H9 (cell line): Measurements from ENCODE around the gene PTPN7. TPM values are rescaled to one million over a fixed set of nuclear protein-coding genes. Genes with fewer than 3 reads are reported as not detected.

Source experiments
- DNase-seq: peaks from one replicate; pipeline ENCODE4 v3.0.0-alpha.2; 2017
- H2AFZ ChIP-seq: one replicate; pipeline ENCODE4 v1.6.1; 2013; ENCODE audit warnings: mild to moderate bottlenecking, low read length, control low read depth, moderate library complexity
- H2AK5ac ChIP-seq: 2 replicates; pipeline ENCODE4 v1.6.1; 2013; ENCODE audit warnings: low read length, control low read depth, mixed read lengths; ENCODE audit not compliant: insufficient read length
- H2BK120ac ChIP-seq: one replicate; pipeline ENCODE4 v1.6.1; 2013; ENCODE audit warnings: low read depth, mild to moderate bottlenecking, low read length, control low read depth, inconsistent platforms; ENCODE audit not compliant: poor library complexity, severe bottlenecking
- H2BK12ac ChIP-seq: 2 replicates; pipeline ENCODE4 v1.6.1; 2013; ENCODE audit warnings: low read length, control low read depth, mixed read lengths, low read depth; ENCODE audit not compliant: insufficient read length
- H2BK15ac ChIP-seq: 2 replicates; pipeline ENCODE4 v1.6.1; 2013; ENCODE audit warnings: low read depth, low read length, control low read depth
- H2BK20ac ChIP-seq: one replicate; pipeline ENCODE4 v1.6.1; 2013; ENCODE audit warnings: low read depth, mild to moderate bottlenecking, low read length, control low read depth, inconsistent platforms; ENCODE audit not compliant: poor library complexity, severe bottlenecking
- H2BK5ac ChIP-seq: 2 replicates; pipeline ENCODE4 v1.6.1; 2013; ENCODE audit warnings: low read length, control low read depth, mixed read lengths; ENCODE audit not compliant: insufficient read length
- H3K14ac ChIP-seq: 2 replicates; pipeline ENCODE4 v1.6.1; 2013; ENCODE audit warnings: low read length, control low read depth; ENCODE audit not compliant: insufficient read depth
- H3K18ac ChIP-seq: 2 replicates; pipeline ENCODE4 v1.6.1; 2013; ENCODE audit warnings: low read depth, mild to moderate bottlenecking, mixed read lengths, low read length, control low read depth; ENCODE audit not compliant: insufficient read length
- H3K23ac ChIP-seq: 2 replicates; pipeline ENCODE4 v1.6.1; 2013; ENCODE audit warnings: low read length, control low read depth, mixed read lengths, low read depth; ENCODE audit not compliant: insufficient read length
- H3K23me2 ChIP-seq: 2 replicates; pipeline ENCODE4 v1.6.1; 2013; ENCODE audit warnings: low read depth, mild to moderate bottlenecking, mixed read lengths, low read length, control low read depth; ENCODE audit not compliant: insufficient read length, poor library complexity, severe bottlenecking
- H3K27ac ChIP-seq: 2 replicates; pipeline ENCODE4 v1.5.1; 2013; ENCODE audit warnings: low read length, control low read depth, mixed read lengths, low read depth; ENCODE audit not compliant: insufficient read length
- H3K27me3 ChIP-seq: 2 replicates; pipeline ENCODE4 v1.6.1; 2013; ENCODE audit warnings: low read length, control low read depth, inconsistent platforms; ENCODE audit not compliant: insufficient read depth
- H3K4ac ChIP-seq: 2 replicates; pipeline ENCODE4 v1.6.1; 2013; ENCODE audit warnings: low read depth, mild to moderate bottlenecking, control low read depth, inconsistent platforms, low read length, moderate library complexity
- H3K4me1 ChIP-seq: 2 replicates; pipeline ENCODE4 v1.6.1; 2013; ENCODE audit warnings: low read length, control low read depth, inconsistent platforms; ENCODE audit not compliant: insufficient read depth
- H3K4me2 ChIP-seq: 2 replicates; pipeline ENCODE4 v1.6.1; 2013; ENCODE audit warnings: low read length, control low read depth, mixed read lengths; ENCODE audit not compliant: insufficient read length, insufficient read depth
- H3K56ac ChIP-seq: 2 replicates; pipeline ENCODE4 v1.6.1; 2013; ENCODE audit warnings: low read depth, mild to moderate bottlenecking, mixed read lengths, low read length, control low read depth; ENCODE audit not compliant: insufficient read length
- H3K79me1 ChIP-seq: 2 replicates; pipeline ENCODE4 v1.6.1; 2013; ENCODE audit warnings: low read depth, mild to moderate bottlenecking, moderate library complexity, low read length, control low read depth, inconsistent platforms; ENCODE audit not compliant: insufficient read depth, poor library complexity, severe bottlenecking
- H3K79me2 ChIP-seq: 2 replicates; pipeline ENCODE4 v1.6.1; 2013; ENCODE audit warnings: low read length, control low read depth, inconsistent platforms; ENCODE audit not compliant: insufficient read depth
- H3K9ac ChIP-seq: 2 replicates; pipeline ENCODE4 v1.6.1; 2013; ENCODE audit warnings: low read length, control low read depth, mixed read lengths; ENCODE audit not compliant: insufficient read length; ENCODE audit errors: extremely low read depth
- H3K9me3 ChIP-seq: one replicate; pipeline ENCODE4 v1.6.1; 2013; ENCODE audit warnings: low read depth, low read length, inconsistent platforms; ENCODE audit not compliant: control insufficient read depth
- H3T11ph ChIP-seq: one replicate; pipeline ENCODE4 v1.6.1; 2013; ENCODE audit warnings: mild to moderate bottlenecking, low read length, control low read depth, inconsistent platforms
- H4K20me1 ChIP-seq: one replicate; pipeline ENCODE4 v1.6.1; 2013; ENCODE audit not compliant: control insufficient read depth, insufficient read length, insufficient read depth
- H4K5ac ChIP-seq: 2 replicates; pipeline ENCODE4 v1.6.1; 2013; ENCODE audit warnings: low read depth, mild to moderate bottlenecking, mixed read lengths, low read length, control low read depth; ENCODE audit not compliant: insufficient read length
- H4K8ac ChIP-seq: replicated peaks from 2 replicates; pipeline ENCODE4 v1.6.1; 2013; ENCODE audit warnings: low read length, control low read depth, mixed read lengths, low read depth; ENCODE audit not compliant: insufficient read length
- H4K91ac ChIP-seq: 2 replicates; pipeline ENCODE4 v1.6.1; 2013; ENCODE audit warnings: low read depth, mild to moderate bottlenecking, moderate library complexity, mixed read lengths, low read length, control low read depth; ENCODE audit not compliant: insufficient read length
- H3K27ac Mint-ChIP-seq, 3 experiments: 2 replicates in 2 of 3; 3 replicates in 1 of 3; pipeline ENCODE4 v1.8.0; 2020 to 2021; ENCODE audit warnings: mixed read lengths in 3 of 3, mild to moderate bottlenecking in 1 of 3, moderate library complexity in 1 of 3
- H3K27me3 Mint-ChIP-seq: 2 replicates; pipeline ENCODE4 v1.8.0; 2021; ENCODE audit warnings: low read depth, mild to moderate bottlenecking, moderate library complexity, mixed read lengths
- H3K36me3 Mint-ChIP-seq, 3 experiments: 2 replicates in 2 of 3; 3 replicates in 1 of 3; pipeline ENCODE4 v1.8.0; 2020 to 2021; ENCODE audit warnings: low read depth in 3 of 3, mixed read lengths in 3 of 3; ENCODE audit not compliant: insufficient read depth in 1 of 3
- H3K4me1 Mint-ChIP-seq, 2 experiments: 2 replicates each; pipeline ENCODE4 v1.8.0; 2020; ENCODE audit warnings: mixed read lengths in 2 of 2
- H3K4me3 Mint-ChIP-seq, 2 experiments: 2 replicates in 1 of 2; 3 replicates in 1 of 2; pipeline ENCODE4 v1.8.0; 2020 to 2021; ENCODE audit warnings: mild to moderate bottlenecking in 2 of 2, mixed read lengths in 2 of 2, moderate library complexity in 1 of 2
- H3K9me3 Mint-ChIP-seq, 2 experiments: 2 replicates in 1 of 2; 3 replicates in 1 of 2; pipeline ENCODE4 v1.8.0; 2020; ENCODE audit warnings: mild to moderate bottlenecking in 2 of 2, mixed read lengths in 2 of 2, moderate library complexity in 1 of 2
- CTCF ChIP-seq: fragments of 200-600 bp; sonication (generic); conservative IDR thresholded peaks from 3 replicates; pipeline ENCODE4 v1.8.0; 2021; ENCODE audit warnings: antibody characterized with exemption, mild to moderate bottlenecking
- WGBS: extraction: QIAGEN DNeasy Blood & Tissue Kit; methylation state at CpG from one replicate; pipeline ENCODE4 v1.1.7; 2013; ENCODE audit warnings: missing lambda C conversion rate, low lambda C conversion rate, mixed read lengths; ENCODE audit not compliant: insufficient read length; ENCODE audit errors: extremely low coverage; 5-methylcytosine and 5-hydroxymethylcytosine counted together
- total RNA-seq: library from RNA; stranded (reverse); gene quantifications from 2 replicates; pipeline ENCODE4 v1.2.1, GENCODE V29; 2021

Gene PTPN7
- total RNA-seq, 1 experiment from 2014 or later: 0.72 TPM

- H3K4me2 ChIP-seq: no peak overlapping the region
- H3K9ac ChIP-seq: no peak overlapping the region
- H3K27me3 Mint-ChIP-seq: no peaks in the 10 kb centered on the region; the same call in 1 of the 2 replicates
- no peaks in the 10 kb centered on the region for H3K79me2 ChIP-seq
- no peak overlapping the region for H2BK20ac ChIP-seq
- H3K27ac Mint-ChIP-seq: no peak overlapping the region
- H3K27me3 ChIP-seq: no peaks in the 10 kb centered on the region
- H3K23me2 ChIP-seq: no peaks in the 10 kb centered on the region
- H3K4me1 Mint-ChIP-seq: peaks cover 15 to 23% of the 10 kb centered on the region in 2 experiments
- H3K4me1 ChIP-seq: no peaks in the 10 kb centered on the region
- H3K4me3 Mint-ChIP-seq: no peak overlapping the region
- no peak for DNase-seq
- no CpG with 5 or more reads among the region's 10 CpGs for WGBS
- H3K18ac ChIP-seq: no peak overlapping the region
- H2AFZ ChIP-seq: no peak overlapping the region
- no peak overlapping the region for H3K56ac ChIP-seq
- H2BK12ac ChIP-seq: no peak overlapping the region
- H4K8ac ChIP-seq: no peak overlapping the region
- 0 out of 2 replicates have a peak overlapping the region, but pooled peaks have one; percentile 72 for H2BK15ac ChIP-seq
- H3K23ac ChIP-seq: no peak overlapping the region
- no peak overlapping the region for H4K5ac ChIP-seq
- no peak overlapping the region for H2AK5ac ChIP-seq
- H3K9me3 ChIP-seq: no peaks in the 10 kb centered on the region
- no peaks in the 10 kb centered on the region for H3K36me3 Mint-ChIP-seq
- H3K14ac ChIP-seq: no peak overlapping the region
- H3K79me1 ChIP-seq: no peaks in the 10 kb centered on the region
- no peak overlapping the region for H4K91ac ChIP-seq
- no peak overlapping the region for H3K4ac ChIP-seq
- H2BK120ac ChIP-seq: no peak overlapping the region
- no peaks in the 10 kb centered on the region for H4K20me1 ChIP-seq
- H3K27ac ChIP-seq: no peak overlapping the region
- H3K9me3 Mint-ChIP-seq: no peaks in the 10 kb centered on the region
- no peak overlapping the region for H2BK5ac ChIP-seq
- TF ChIP-seq CTCF: no peak
- no peak overlapping the region for H3T11ph ChIP-seq
These were observed 42.5 kb downstream of the PTPN7 start for GRCh38 chr1:202117898-202118371.
